ENCODE measurements around the gene SLC2A11.
"Not testable (repeated sequence)": the region's sequence is repeated elsewhere in the genome, so short reads cannot be mapped to it uniquely, and the experiment has no call there.

Gene SLC2A11

GRCh38 chr22:23901600-23901999 lies 43.9 kb downstream of the SLC2A11 start:
- no peak for DNase-seq (ENCODE audit: extremely low spot score)
- ChIA-PET CTCF (interaction anchor here (1.1 to 3.6 kb wide), 2 partner anchors 10 to 28 kb away, joined by 4 to 19 read pairs; no protein-coding TSS in a partner anchor), POLR2A (no interaction called here)
- no peak for TF ChIP-seq CTCF (IDR thresholded peaks at IDR 0.05; ENCODE audit: control extremely low read depth, extremely low read depth, low read depth, missing control alignments)

GRCh38 chr22:23903328-23903971 lies 45.8 kb downstream of the SLC2A11 start:
- ChIA-PET CTCF (interaction anchor here (0.9 to 3.6 kb wide), 4 partner anchors 9 to 53 kb away, joined by 3 to 19 read pairs (median 10); partner anchors contain the start of genes MIF and SLC2A11), POLR2A (interaction anchor here (0.6 to 1.3 kb wide), 2 partner anchors 9 to 10 kb away, joined by 3 to 4 read pairs; partner anchors contain the start of gene MIF)
- no peak for TF ChIP-seq CTCF (IDR thresholded peaks at IDR 0.05; ENCODE audit: control extremely low read depth, extremely low read depth, low read depth, missing control alignments)
- DNase-seq (ENCODE audit: extremely low spot score): no peak

- ChIA-PET POLR2A (no interaction called here), CTCF (no interaction called here)
- no peak for TF ChIP-seq CTCF (IDR thresholded peaks at IDR 0.05; ENCODE audit: control extremely low read depth, extremely low read depth, low read depth, missing control alignments)
- no peak for DNase-seq (ENCODE audit: extremely low spot score)
These were observed 47.0 kb downstream of the SLC2A11 start for GRCh38 chr22:23904573-23905254.

GRCh38 chr22:23906641-23907040 lies 49.0 kb downstream of the SLC2A11 start:
- DNase-seq (ENCODE audit: extremely low spot score): no peak
- TF ChIP-seq CTCF (IDR thresholded peaks at IDR 0.05; ENCODE audit: control extremely low read depth, extremely low read depth, low read depth, missing control alignments): no peak
- ChIA-PET CTCF (no interaction called here), POLR2A (no interaction called here)

- CTCF ChIA-PET, POLR2A ChIA-PET: not testable (repeated sequence)
These were observed 49.7 kb downstream of the SLC2A11 start for GRCh38 chr22:23907423-23907822.

GRCh38 chr22:23908587-23909205 lies 51.0 kb downstream of the SLC2A11 start:
- ChIA-PET CTCF (interaction anchor here (1.5 to 1.7 kb wide), 2 partner anchors 10 to 14 kb away, joined by 6 to 8 read pairs; partner anchors contain the start of gene MIF), POLR2A (interaction anchor here (1.2 kb wide), 1 partner anchor 15 kb away, joined by 4 read pairs; the partner anchor contains the start of gene MIF)
- no peak for DNase-seq (ENCODE audit: extremely low spot score)
- no peak for TF ChIP-seq CTCF (IDR thresholded peaks at IDR 0.05; ENCODE audit: control extremely low read depth, extremely low read depth, low read depth, missing control alignments)

More at GRCh38 chr22:23907423-23907822, 49.7 kb downstream of the SLC2A11 start:
- not testable (repeated sequence) for DNase-seq (ENCODE audit: extremely low spot score)

All from GM10248 (cell line).